DOHH2 (cell line): ENCODE data around the gene ESYT3.

Source experiments
- EZH2phosphoT487 ChIP-seq: fragments of 200-600 bp; sonication (generic); IDR thresholded peaks from 2 replicates; pipeline ENCODE4 v1.6.1; 2017; ENCODE audit warnings: borderline replicate concordance, mild to moderate bottlenecking, antibody characterized with exemption, low read length, moderate library complexity, mixed read lengths
- TF ChIP-seq, protein P1 (sequence below): fragments of 200-600 bp; sonication (generic); IDR thresholded peaks from one replicate; pipeline ENCODE4 v1.5.1; 2014; ENCODE audit warnings: antibody characterized with exemption, mild to moderate bottlenecking, low read depth, low read length; ENCODE audit not compliant: poor library complexity, severe bottlenecking

GRCh38 chr3:138449490-138449889 lies 15.1 kb downstream of the ESYT3 start:
- TF ChIP-seq, protein P1, sequence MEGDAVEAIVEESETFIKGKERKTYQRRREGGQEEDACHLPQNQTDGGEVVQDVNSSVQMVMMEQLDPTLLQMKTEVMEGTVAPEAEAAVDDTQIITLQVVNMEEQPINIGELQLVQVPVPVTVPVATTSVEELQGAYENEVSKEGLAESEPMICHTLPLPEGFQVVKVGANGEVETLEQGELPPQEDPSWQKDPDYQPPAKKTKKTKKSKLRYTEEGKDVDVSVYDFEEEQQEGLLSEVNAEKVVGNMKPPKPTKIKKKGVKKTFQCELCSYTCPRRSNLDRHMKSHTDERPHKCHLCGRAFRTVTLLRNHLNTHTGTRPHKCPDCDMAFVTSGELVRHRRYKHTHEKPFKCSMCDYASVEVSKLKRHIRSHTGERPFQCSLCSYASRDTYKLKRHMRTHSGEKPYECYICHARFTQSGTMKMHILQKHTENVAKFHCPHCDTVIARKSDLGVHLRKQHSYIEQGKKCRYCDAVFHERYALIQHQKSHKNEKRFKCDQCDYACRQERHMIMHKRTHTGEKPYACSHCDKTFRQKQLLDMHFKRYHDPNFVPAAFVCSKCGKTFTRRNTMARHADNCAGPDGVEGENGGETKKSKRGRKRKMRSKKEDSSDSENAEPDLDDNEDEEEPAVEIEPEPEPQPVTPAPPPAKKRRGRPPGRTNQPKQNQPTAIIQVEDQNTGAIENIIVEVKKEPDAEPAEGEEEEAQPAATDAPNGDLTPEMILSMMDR: no peak
- TF ChIP-seq EZH2phosphoT487: no peak
